IMR-90 (cell line): Measurements from ENCODE around the gene MYH10.

Experiments used
- BHLHE40 ChIP-seq: fragments of 150-350 bp; IDR thresholded peaks from 2 replicates; pipeline ENCODE4 v1.6.1; 2016; ENCODE audit warnings: mild to moderate bottlenecking, low read depth, low read length
- CEBPB ChIP-seq: IDR thresholded peaks from 2 replicates; pipeline ENCODE4 v1.6.1; 2012; ENCODE audit warnings: low read depth, low read length, improper control_type of control experiment
- MAZ ChIP-seq: IDR thresholded peaks from 2 replicates; pipeline ENCODE4 v1.6.1; 2012; ENCODE audit warnings: low read depth, mild to moderate bottlenecking, low read length, improper control_type of control experiment, moderate library complexity, borderline replicate concordance
- POLR2A ChIP-seq: IDR thresholded peaks from 2 replicates; pipeline ENCODE4 v1.6.1; 2012; ENCODE audit warnings: mild to moderate bottlenecking, low read depth, low read length
- RAD21 ChIP-seq: IDR thresholded peaks from 2 replicates; pipeline ENCODE4 v1.6.1; 2012; ENCODE audit warnings: low read length, improper control_type of control experiment
- RFX5 ChIP-seq: IDR thresholded peaks from 2 replicates; pipeline ENCODE4 v1.8.0; 2012; ENCODE audit warnings: low read depth, mild to moderate bottlenecking, low read length, moderate library complexity
- TF ChIP-seq, protein P1 (sequence below): conservative IDR thresholded peaks from 2 replicates; pipeline ENCODE4 v1.5.1; 2012; ENCODE audit warnings: mild to moderate bottlenecking, low read depth, low read length, improper control_type of control experiment

DNA sequence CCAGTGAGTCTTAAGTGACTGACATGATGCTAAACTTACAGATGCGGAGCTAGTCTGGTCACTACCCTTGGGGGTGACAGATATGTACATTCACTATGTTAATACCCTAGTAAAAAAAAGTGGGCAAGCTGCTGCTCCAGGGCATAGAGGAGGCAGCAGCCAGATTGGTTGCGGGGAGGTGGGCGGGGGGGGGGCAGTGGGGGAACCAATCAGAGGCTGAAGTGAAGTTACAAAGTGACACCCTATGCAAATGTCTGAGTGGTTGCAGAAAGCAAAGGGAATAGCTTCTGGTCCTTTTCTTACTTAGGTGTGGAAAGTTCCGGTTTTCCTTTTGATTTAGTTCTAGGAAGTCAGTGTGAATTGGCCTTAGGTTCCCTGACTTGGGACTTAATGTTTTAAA lies 182.7 kb downstream of the MYH10 start:
- TF ChIP-seq, protein P1, sequence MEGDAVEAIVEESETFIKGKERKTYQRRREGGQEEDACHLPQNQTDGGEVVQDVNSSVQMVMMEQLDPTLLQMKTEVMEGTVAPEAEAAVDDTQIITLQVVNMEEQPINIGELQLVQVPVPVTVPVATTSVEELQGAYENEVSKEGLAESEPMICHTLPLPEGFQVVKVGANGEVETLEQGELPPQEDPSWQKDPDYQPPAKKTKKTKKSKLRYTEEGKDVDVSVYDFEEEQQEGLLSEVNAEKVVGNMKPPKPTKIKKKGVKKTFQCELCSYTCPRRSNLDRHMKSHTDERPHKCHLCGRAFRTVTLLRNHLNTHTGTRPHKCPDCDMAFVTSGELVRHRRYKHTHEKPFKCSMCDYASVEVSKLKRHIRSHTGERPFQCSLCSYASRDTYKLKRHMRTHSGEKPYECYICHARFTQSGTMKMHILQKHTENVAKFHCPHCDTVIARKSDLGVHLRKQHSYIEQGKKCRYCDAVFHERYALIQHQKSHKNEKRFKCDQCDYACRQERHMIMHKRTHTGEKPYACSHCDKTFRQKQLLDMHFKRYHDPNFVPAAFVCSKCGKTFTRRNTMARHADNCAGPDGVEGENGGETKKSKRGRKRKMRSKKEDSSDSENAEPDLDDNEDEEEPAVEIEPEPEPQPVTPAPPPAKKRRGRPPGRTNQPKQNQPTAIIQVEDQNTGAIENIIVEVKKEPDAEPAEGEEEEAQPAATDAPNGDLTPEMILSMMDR: no peak
- TF ChIP-seq BHLHE40: no peak
- no peak for TF ChIP-seq RAD21
- no peak for TF ChIP-seq POLR2A
- TF ChIP-seq CEBPB: no peak
- no peak for TF ChIP-seq MAZ
- TF ChIP-seq RFX5: no peak
